Measurements from ENCODE around the gene LBX2. TPM values are rescaled to one million over a fixed set of nuclear protein-coding genes. Genes with fewer than 3 reads are reported as not detected.

LBX2 gene
- total RNA-seq, 1 experiment from 2014 or later: not detected

DNA sequence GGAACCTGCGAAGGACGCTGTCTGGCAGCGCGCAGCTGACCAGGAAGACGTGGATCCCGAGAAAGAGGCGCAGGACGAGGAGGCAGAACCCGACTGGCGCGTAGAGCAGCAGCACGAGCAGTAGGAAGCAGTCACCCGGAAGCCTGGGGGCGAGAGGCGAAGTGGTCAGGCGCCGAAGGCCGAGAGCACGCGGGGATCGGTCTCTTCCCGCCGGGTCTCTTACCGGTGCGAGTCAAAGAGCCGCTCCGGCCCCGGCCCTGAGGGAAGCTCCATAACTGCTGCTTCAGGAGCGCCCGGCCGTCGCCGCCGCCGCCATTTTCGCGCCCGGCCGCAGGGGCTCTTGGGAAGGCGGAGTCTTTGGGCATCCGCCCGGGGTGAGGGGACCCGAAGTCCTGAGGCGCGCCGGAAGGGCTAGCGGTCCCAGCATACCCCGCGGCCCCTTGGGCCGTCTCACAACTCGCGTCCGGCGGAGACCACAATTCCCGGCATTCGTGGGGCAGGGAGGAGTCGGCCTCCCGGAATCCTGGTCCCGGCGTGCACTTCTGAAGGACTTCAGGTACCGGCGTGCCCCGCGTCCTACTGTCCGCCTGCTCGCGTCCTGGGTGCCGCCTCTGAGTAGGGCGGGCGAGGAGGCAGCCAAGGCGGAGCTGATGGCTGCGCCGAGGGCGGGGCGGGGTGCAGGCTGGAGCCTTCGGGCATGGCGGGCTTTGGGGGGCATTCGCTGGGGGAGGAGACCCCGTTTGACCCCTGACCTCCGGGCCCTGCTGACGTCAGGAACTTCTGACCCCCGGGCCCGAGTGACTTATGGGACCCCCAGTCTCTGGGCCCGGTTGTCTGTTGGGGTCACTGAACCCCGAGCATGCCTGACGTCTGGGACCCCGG lies 30.2 kb upstream of the LBX2 start, which contains the start of the genes AUP1 and HTRA2:
TSS of gene AUP1 (minus strand) at position 350 of the 882 bp plus-strand sequence. CDS start at position 273, 77 bp downstream.
TSS of gene HTRA2 (plus strand) at position 577 of the 882 bp plus-strand sequence. CDS start at position 651, 74 bp downstream.
- ChIA-PET POLR2A (interaction anchor here (0.6 to 8.1 kb wide), 29 partner anchors 9 to 1117 kb away, joined by 3 to 135 read pairs (median 5); partner anchors contain the start of genes C2orf81, CCDC142, INO80B and MOGS), CTCF (interaction anchor here (0.6 to 7.3 kb wide), 6 partner anchors 36 to 65 kb away, joined by 3 to 80 read pairs (median 10); partner anchors contain the start of genes CCDC142 and TTC31)
- Mint-ChIP-seq H3K36me3 (ENCODE audit: insufficient read depth, unreplicated experiment) (peaks cover 28% of the 10 kb centered on the region), H3K4me3 (ENCODE audit: unreplicated experiment) (peak within 1 kb of the TSS; percentile 94), H3K9me3 (ENCODE audit: unreplicated experiment) (no peaks in the 10 kb centered on the region), H3K27ac (ENCODE audit: low read depth, unreplicated experiment) (peak within 1 kb of the TSS; percentile 91), H3K4me1 (ENCODE audit: insufficient read depth, unreplicated experiment) (peaks cover 38% of the 10 kb centered on the region), H3K27me3 (ENCODE audit: insufficient read depth, unreplicated experiment) (no peaks in the 10 kb centered on the region)
- intact Hi-C loops (cut with micrococcal nuclease): loop anchor here (1.0 to 5.0 kb wide), 2 partner anchors 22 to 192 kb away; partner anchors contain the start of gene PCGF1
- no peak for TF ChIP-seq CTCF (IDR thresholded peaks at IDR 0.05; ENCODE audit: unreplicated experiment)
- DNase-seq (ENCODE audit: unreplicated experiment): peak; percentile 99
- no TSS peak for BruUV-seq (replicated peaks)

DNA sequence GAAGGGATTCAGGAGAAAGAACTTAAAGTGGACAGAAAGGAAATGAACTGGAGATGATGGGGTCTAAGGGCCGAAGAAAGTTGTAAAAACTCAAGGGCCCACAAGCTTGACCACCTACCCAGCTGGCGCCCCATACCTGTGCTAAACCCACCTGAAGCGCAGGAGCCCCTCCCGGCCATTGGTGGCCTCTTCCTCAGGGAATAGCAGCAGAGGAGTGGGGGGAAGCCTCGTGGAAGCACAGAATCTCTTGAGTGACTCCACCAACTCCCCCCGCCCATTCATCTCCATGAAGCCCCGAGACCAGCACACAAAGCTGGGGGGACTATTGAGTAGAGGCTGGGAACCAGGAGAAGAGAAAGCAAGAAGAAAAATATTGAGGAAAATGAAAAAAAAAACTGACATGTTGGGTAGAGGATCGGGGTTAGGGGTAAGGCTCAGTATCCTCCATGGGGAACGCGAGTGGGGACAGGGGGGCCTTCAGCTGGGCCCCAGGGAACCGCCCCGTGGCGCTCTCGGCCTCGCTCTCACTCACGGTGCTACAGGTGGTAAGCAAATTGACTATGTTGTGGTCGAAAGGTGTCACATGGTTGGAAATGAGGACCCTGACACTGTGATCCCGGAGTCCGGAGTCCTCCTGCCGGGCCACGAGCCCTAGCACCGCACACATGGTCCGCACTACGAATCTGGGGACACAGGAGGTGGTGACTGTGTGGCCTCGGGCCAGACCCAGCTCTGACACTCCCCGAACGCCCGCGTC lies 29.4 kb upstream of the LBX2 start:
- CTCF ChIA-PET: interaction anchor here (0.6 to 7.3 kb wide), 4 partner anchors 37 to 59 kb away, joined by 3 to 80 read pairs (median 12); partner anchors contain the start of genes CCDC142 and TTC31
- Mint-ChIP-seq H3K4me3 (ENCODE audit: unreplicated experiment) (peak overlapping the region; percentile 94), H3K36me3 (ENCODE audit: insufficient read depth, unreplicated experiment) (peaks cover 31% of the 10 kb centered on the region), H3K27me3 (ENCODE audit: insufficient read depth, unreplicated experiment) (no peaks in the 10 kb centered on the region), H3K4me1 (ENCODE audit: insufficient read depth, unreplicated experiment) (peaks cover 38% of the 10 kb centered on the region), H3K9me3 (ENCODE audit: unreplicated experiment) (no peaks in the 10 kb centered on the region), H3K27ac (ENCODE audit: low read depth, unreplicated experiment) (peak overlapping the region; percentile 91)
- TSS peak; percentile 55 for BruUV-seq (replicated peaks)
- TF ChIP-seq CTCF (IDR thresholded peaks at IDR 0.05; ENCODE audit: unreplicated experiment): no peak
- POLR2A ChIA-PET: interaction anchor here (0.7 to 8.1 kb wide), 19 partner anchors 8 to 107 kb away, joined by 3 to 135 read pairs (median 5); partner anchors contain the start of genes C2orf81, CCDC142, INO80B and MOGS
- intact Hi-C loops (cut with micrococcal nuclease): loop anchor here (1.0 kb wide), 1 partner anchor 21 kb away; the partner anchor contains the start of gene PCGF1
- DNase-seq (ENCODE audit: unreplicated experiment): no peak

GRCh38 chr2:74527741-74528140 lies 28.3 kb upstream of the LBX2 start:
- DNase-seq (ENCODE audit: unreplicated experiment): no peak
- ChIA-PET POLR2A (interaction anchor here (4.8 to 8.1 kb wide), 2 partner anchors 21 to 45 kb away, joined by 65 to 135 read pairs; partner anchors contain the start of genes CCDC142, PCGF1 and TTC31), CTCF (interaction anchor here (0.7 to 7.3 kb wide), 3 partner anchors 40 to 61 kb away, joined by 3 to 80 read pairs (median 14); partner anchors contain the start of genes CCDC142 and TTC31)
- H3K27ac Mint-ChIP-seq (ENCODE audit: low read depth, unreplicated experiment): peak overlapping the region; percentile 91
- peak overlapping the region; percentile 94 for H3K4me3 Mint-ChIP-seq (ENCODE audit: unreplicated experiment)
- peaks cover 38% of the 10 kb centered on the region for H3K4me1 Mint-ChIP-seq (ENCODE audit: insufficient read depth, unreplicated experiment)
- TF ChIP-seq CTCF (IDR thresholded peaks at IDR 0.05; ENCODE audit: unreplicated experiment): no peak
- no peaks in the 10 kb centered on the region for H3K27me3 Mint-ChIP-seq (ENCODE audit: insufficient read depth, unreplicated experiment)
- H3K9me3 Mint-ChIP-seq (ENCODE audit: unreplicated experiment): no peaks in the 10 kb centered on the region
- intact Hi-C loops (cut with micrococcal nuclease): no loop called here
- no TSS peak for BruUV-seq (replicated peaks)
- peaks cover 31% of the 10 kb centered on the region for H3K36me3 Mint-ChIP-seq (ENCODE audit: insufficient read depth, unreplicated experiment)
